Measurements from ENCODE around the gene GNAO1. TPM values are rescaled to one million over a fixed set of nuclear protein-coding genes. Genes with fewer than 3 reads are reported as not detected.
"Not testable (repeated sequence)": the region's sequence is repeated elsewhere in the genome, so short reads cannot be mapped to it uniquely, and the experiment has no call there.

GNAO1 gene
- total RNA-seq, 1 donor: under 0.01 TPM

- DNase-seq (ENCODE audit: low read depth): no peak
- no peak for TF ChIP-seq CTCF (IDR thresholded peaks at IDR 0.05; ENCODE audit: insufficient read depth, low read depth, low read length)
- no peak overlapping the region for H3K4me3 ChIP-seq (ENCODE audit: low read depth, low read length)
Observed at GRCh38 chr16:56371660-56371937, 180.3 kb downstream of the GNAO1 start.

GRCh38 chr16:56372013-56372634, 180.8 kb downstream of the GNAO1 start:
- DNase-seq (ENCODE audit: low read depth): peak; percentile 17
- H3K4me3 ChIP-seq (ENCODE audit: low read depth, low read length): no peak overlapping the region
- TF ChIP-seq CTCF (IDR thresholded peaks at IDR 0.05; ENCODE audit: insufficient read depth, low read depth, low read length): no peak

- no peak overlapping the region for H3K4me3 ChIP-seq (ENCODE audit: low read depth, low read length)
- no peak for TF ChIP-seq CTCF (IDR thresholded peaks at IDR 0.05; ENCODE audit: insufficient read depth, low read depth, low read length)
- DNase-seq (ENCODE audit: low read depth): no peak
Observed at GRCh38 chr16:56373003-56373402, 181.7 kb downstream of the GNAO1 start.

GRCh38 chr16:56375792-56376191, 184.5 kb downstream of the GNAO1 start:
- not testable (repeated sequence) for DNase-seq (ENCODE audit: low read depth); H3K4me3 ChIP-seq (ENCODE audit: low read depth, low read length)

GRCh38 chr16:56379044-56379443, 187.8 kb downstream of the GNAO1 start:
- not testable (repeated sequence) for DNase-seq (ENCODE audit: low read depth); H3K4me3 ChIP-seq (ENCODE audit: low read depth, low read length)

DNA sequence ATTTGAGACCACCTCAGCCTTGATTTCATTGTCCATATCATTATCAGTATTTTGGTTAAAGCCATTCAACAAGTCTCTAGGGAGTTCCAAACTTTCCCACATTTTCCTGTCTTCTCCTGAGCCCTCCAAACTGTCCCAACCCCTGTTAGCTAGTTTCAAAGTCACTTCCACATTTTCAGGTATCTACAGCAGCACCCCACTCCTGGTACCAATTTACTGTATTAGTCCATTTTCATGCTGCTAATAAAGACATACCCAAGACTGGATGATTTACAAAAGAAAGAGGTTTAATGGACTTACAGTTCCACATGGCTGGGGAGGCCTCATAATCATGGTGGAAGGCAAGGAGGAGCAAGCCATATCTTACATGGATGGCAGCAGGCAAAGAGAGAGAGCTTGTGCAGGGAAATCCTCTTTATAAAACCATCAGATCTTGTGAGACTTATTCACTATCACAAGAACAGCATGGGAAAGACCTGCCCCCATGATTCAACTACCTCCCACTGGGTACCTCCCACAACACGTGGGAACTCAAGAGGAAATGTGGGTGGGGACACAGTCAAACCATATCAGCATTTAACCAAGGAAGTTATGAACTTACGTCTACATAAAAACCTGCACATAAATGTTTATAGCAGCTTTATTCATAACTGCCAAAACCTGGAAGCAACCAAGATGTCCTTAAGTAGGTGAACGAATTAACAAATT, 189.6 kb downstream of the GNAO1 start:
- DNase-seq (ENCODE audit: low read depth); H3K4me3 ChIP-seq (ENCODE audit: low read depth, low read length): not testable (repeated sequence)

DNA sequence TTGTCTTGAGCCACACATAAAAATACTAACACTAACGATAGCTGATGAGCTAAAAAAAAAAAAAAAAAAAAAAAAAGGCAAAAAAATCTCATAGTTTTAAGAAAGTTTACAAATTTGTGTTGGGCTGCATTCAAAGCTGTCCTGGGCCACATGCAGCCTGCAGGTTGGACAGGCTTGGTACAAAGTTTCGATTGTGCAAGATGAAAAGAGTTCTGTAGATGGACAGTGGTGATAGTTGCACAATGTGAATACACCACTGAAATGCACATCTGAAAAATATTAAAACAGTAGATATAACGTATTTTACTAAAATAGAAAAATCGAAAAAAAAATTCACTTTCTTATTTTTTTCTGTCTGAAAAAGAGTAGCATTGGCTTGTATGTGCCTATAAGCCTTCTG, 191.2 kb downstream of the GNAO1 start:
- DNase-seq (ENCODE audit: low read depth): peak; percentile 27
- no peak for TF ChIP-seq CTCF (IDR thresholded peaks at IDR 0.05; ENCODE audit: insufficient read depth, low read depth, low read length)
- H3K4me3 ChIP-seq (ENCODE audit: low read depth, low read length): no peak overlapping the region

DNA sequence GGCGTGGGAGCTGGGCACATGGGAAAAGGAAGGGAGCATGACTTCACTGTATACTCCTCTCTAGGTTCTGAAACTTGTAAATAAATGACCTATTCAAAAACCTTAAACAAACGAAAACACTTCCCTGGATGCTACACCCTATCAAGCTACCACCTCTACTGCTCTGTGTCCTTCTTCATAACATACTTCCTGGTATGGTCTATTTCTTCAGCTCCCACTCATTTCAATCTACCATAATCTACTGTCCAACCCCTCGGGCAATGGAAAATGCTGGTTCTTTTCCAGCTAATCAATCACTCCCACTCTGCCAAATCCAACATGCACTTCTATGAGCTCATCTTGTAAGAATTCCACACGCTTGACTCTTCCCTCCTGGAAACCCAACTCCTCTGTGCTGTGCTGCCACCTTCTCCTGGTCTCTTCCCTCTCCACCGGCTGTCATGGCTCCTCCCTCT, 191.6 kb downstream of the GNAO1 start:
- no peak overlapping the region for H3K4me3 ChIP-seq (ENCODE audit: low read depth, low read length)
- no peak for TF ChIP-seq CTCF (IDR thresholded peaks at IDR 0.05; ENCODE audit: insufficient read depth, low read depth, low read length)
- DNase-seq (ENCODE audit: low read depth): peak; percentile 22

Measured in fibroblast of villous mesenchyme (primary cell).